ENCODE data around the gene MAGEA10.
"Not testable (repeated sequence)": the region's sequence is repeated elsewhere in the genome, so short reads cannot be mapped to it uniquely, and the experiment has no call there.

The MAGEA10 gene

GRCh38 chrX:152138388-152138784 lies at the start of gene MAGEA10:
Gene MAGEA10 (minus strand): TSS chrX:152138577. CDS start chrX:152135620, 2,957 bp downstream.
- intact Hi-C loops (cut with micrococcal nuclease): no loop called here
- Mint-ChIP-seq H3K27ac (no peak within 1 kb of the TSS), H3K9me3 (no peaks in the 10 kb centered on the region), H3K27me3 (no peaks in the 10 kb centered on the region), H3K4me1 (ENCODE audit: low read depth) (no peaks in the 10 kb centered on the region), H3K4me3 (no peak within 1 kb of the TSS), H3K36me3 (ENCODE audit: low read depth) (no peaks in the 10 kb centered on the region)

GRCh38 chrX:152177497-152178269 lies 39.3 kb upstream of the MAGEA10 start:
- no peak overlapping the region for H3K27ac Mint-ChIP-seq

GRCh38 chrX:152177052-152177451 lies 38.7 kb upstream of the MAGEA10 start:
- H3K27ac Mint-ChIP-seq: no peak overlapping the region
- no peak overlapping the region for H3K4me3 Mint-ChIP-seq
- intact Hi-C loops (cut with micrococcal nuclease): no loop called here
- H3K36me3 Mint-ChIP-seq (ENCODE audit: low read depth): no peaks in the 10 kb centered on the region
- H3K4me1 Mint-ChIP-seq (ENCODE audit: low read depth): no peaks in the 10 kb centered on the region
- no peaks in the 10 kb centered on the region for H3K27me3 Mint-ChIP-seq
- no peaks in the 10 kb centered on the region for H3K9me3 Mint-ChIP-seq

More at GRCh38 chrX:152177497-152178269, 39.3 kb upstream of the MAGEA10 start:
- Mint-ChIP-seq H3K36me3 (ENCODE audit: low read depth) (no peaks in the 10 kb centered on the region), H3K9me3 (no peaks in the 10 kb centered on the region), H3K4me3 (no peak overlapping the region), H3K27me3 (no peaks in the 10 kb centered on the region), H3K4me1 (ENCODE audit: low read depth) (no peaks in the 10 kb centered on the region)
- intact Hi-C loops (cut with micrococcal nuclease): no loop called here

- H3K27ac Mint-ChIP-seq: not testable (repeated sequence)
These were observed 37.5 kb upstream of the MAGEA10 start for GRCh38 chrX:152175892-152176291.

GRCh38 chrX:152173923-152174322 lies 35.5 kb upstream of the MAGEA10 start:
- H3K27ac Mint-ChIP-seq; H3K9me3 Mint-ChIP-seq; intact Hi-C loops (cut with micrococcal nuclease); H3K4me3 Mint-ChIP-seq; H3K4me1 Mint-ChIP-seq (ENCODE audit: low read depth); H3K27me3 Mint-ChIP-seq; H3K36me3 Mint-ChIP-seq (ENCODE audit: low read depth): not testable (repeated sequence)

More at GRCh38 chrX:152175892-152176291, 37.5 kb upstream of the MAGEA10 start:
- H3K27me3 Mint-ChIP-seq; H3K36me3 Mint-ChIP-seq (ENCODE audit: low read depth); H3K4me1 Mint-ChIP-seq (ENCODE audit: low read depth); H3K9me3 Mint-ChIP-seq; H3K4me3 Mint-ChIP-seq; intact Hi-C loops (cut with micrococcal nuclease): not testable (repeated sequence)

GRCh38 chrX:152170621-152171020 lies 32.2 kb upstream of the MAGEA10 start:
- no peaks in the 10 kb centered on the region for H3K4me1 Mint-ChIP-seq (ENCODE audit: low read depth)
- H3K36me3 Mint-ChIP-seq (ENCODE audit: low read depth): no peaks in the 10 kb centered on the region
- intact Hi-C loops (cut with micrococcal nuclease): no loop called here
- H3K4me3 Mint-ChIP-seq: no peak overlapping the region
- peaks cover 11% of the 10 kb centered on the region for H3K9me3 Mint-ChIP-seq
- H3K27me3 Mint-ChIP-seq: no peaks in the 10 kb centered on the region
- no peak overlapping the region for H3K27ac Mint-ChIP-seq

- H3K36me3 Mint-ChIP-seq (ENCODE audit: low read depth): no peaks in the 10 kb centered on the region
- intact Hi-C loops (cut with micrococcal nuclease): no loop called here
- no peak overlapping the region for H3K27ac Mint-ChIP-seq
- H3K27me3 Mint-ChIP-seq: no peaks in the 10 kb centered on the region
- no peak overlapping the region for H3K4me3 Mint-ChIP-seq
- H3K9me3 Mint-ChIP-seq: peaks cover 29% of the 10 kb centered on the region
- H3K4me1 Mint-ChIP-seq (ENCODE audit: low read depth): no peaks in the 10 kb centered on the region
These were observed 26.8 kb upstream of the MAGEA10 start for GRCh38 chrX:152165033-152165743.

GRCh38 chrX:152157042-152157441 lies 18.7 kb upstream of the MAGEA10 start:
- Mint-ChIP-seq H3K36me3 (ENCODE audit: low read depth) (no peaks in the 10 kb centered on the region), H3K27me3 (no peaks in the 10 kb centered on the region)
- intact Hi-C loops (cut with micrococcal nuclease): no loop called here

GRCh38 chrX:152155766-152156310 lies 17.5 kb upstream of the MAGEA10 start:
- H3K27me3 Mint-ChIP-seq: no peaks in the 10 kb centered on the region
- intact Hi-C loops (cut with micrococcal nuclease): no loop called here

More at GRCh38 chrX:152157042-152157441, 18.7 kb upstream of the MAGEA10 start:
- Mint-ChIP-seq H3K4me3 (no peak overlapping the region), H3K4me1 (ENCODE audit: low read depth) (no peaks in the 10 kb centered on the region), H3K9me3 (no peaks in the 10 kb centered on the region), H3K27ac (no peak overlapping the region)

GRCh38 chrX:152154050-152154449 lies 15.7 kb upstream of the MAGEA10 start:
- intact Hi-C loops (cut with micrococcal nuclease): no loop called here
- no peaks in the 10 kb centered on the region for H3K27me3 Mint-ChIP-seq
- no peaks in the 10 kb centered on the region for H3K36me3 Mint-ChIP-seq (ENCODE audit: low read depth)
- H3K4me1 Mint-ChIP-seq (ENCODE audit: low read depth): no peaks in the 10 kb centered on the region
- no peaks in the 10 kb centered on the region for H3K9me3 Mint-ChIP-seq
- no peak overlapping the region for H3K27ac Mint-ChIP-seq
- H3K4me3 Mint-ChIP-seq: no peak overlapping the region

More at GRCh38 chrX:152155766-152156310, 17.5 kb upstream of the MAGEA10 start:
- Mint-ChIP-seq H3K36me3 (ENCODE audit: low read depth) (no peaks in the 10 kb centered on the region), H3K27ac (no peak overlapping the region), H3K4me3 (no peak overlapping the region), H3K4me1 (ENCODE audit: low read depth) (no peaks in the 10 kb centered on the region), H3K9me3 (no peaks in the 10 kb centered on the region)

GRCh38 chrX:152151256-152151655 lies 12.9 kb upstream of the MAGEA10 start:
- no peaks in the 10 kb centered on the region for H3K4me1 Mint-ChIP-seq (ENCODE audit: low read depth)
- no peaks in the 10 kb centered on the region for H3K27me3 Mint-ChIP-seq

GRCh38 chrX:152149648-152150047 lies 11.3 kb upstream of the MAGEA10 start:
- no peaks in the 10 kb centered on the region for H3K36me3 Mint-ChIP-seq (ENCODE audit: low read depth)
- H3K4me1 Mint-ChIP-seq (ENCODE audit: low read depth): no peaks in the 10 kb centered on the region
- no peaks in the 10 kb centered on the region for H3K9me3 Mint-ChIP-seq
- H3K27ac Mint-ChIP-seq: no peak overlapping the region
- intact Hi-C loops (cut with micrococcal nuclease): no loop called here
- no peaks in the 10 kb centered on the region for H3K27me3 Mint-ChIP-seq
- H3K4me3 Mint-ChIP-seq: no peak overlapping the region

More at GRCh38 chrX:152151256-152151655, 12.9 kb upstream of the MAGEA10 start:
- no peaks in the 10 kb centered on the region for H3K9me3 Mint-ChIP-seq
- no peak overlapping the region for H3K27ac Mint-ChIP-seq
- intact Hi-C loops (cut with micrococcal nuclease): no loop called here
- H3K4me3 Mint-ChIP-seq: no peak overlapping the region
- H3K36me3 Mint-ChIP-seq (ENCODE audit: low read depth): no peaks in the 10 kb centered on the region

GRCh38 chrX:152139589-152139988 lies 1.2 kb upstream of the MAGEA10 start:
- no peak overlapping the region for H3K27ac Mint-ChIP-seq
- H3K36me3 Mint-ChIP-seq (ENCODE audit: low read depth): no peaks in the 10 kb centered on the region
- intact Hi-C loops (cut with micrococcal nuclease): no loop called here
- H3K9me3 Mint-ChIP-seq: no peaks in the 10 kb centered on the region
- H3K27me3 Mint-ChIP-seq: no peaks in the 10 kb centered on the region
- H3K4me3 Mint-ChIP-seq: no peak overlapping the region
- no peaks in the 10 kb centered on the region for H3K4me1 Mint-ChIP-seq (ENCODE audit: low read depth)

GRCh38 chrX:152137771-152138387 lies 498 bp downstream of the MAGEA10 start:
- Mint-ChIP-seq H3K4me1 (ENCODE audit: low read depth) (no peaks in the 10 kb centered on the region), H3K36me3 (ENCODE audit: low read depth) (no peaks in the 10 kb centered on the region), H3K9me3 (no peaks in the 10 kb centered on the region), H3K27ac (no peak overlapping the region), H3K27me3 (no peaks in the 10 kb centered on the region), H3K4me3 (no peak overlapping the region)
- intact Hi-C loops (cut with micrococcal nuclease): no loop called here

Data from dendritic cell treated with granulocyte-macrophage colony-stimulating factor and Interleukin-4, amounts not matched to agents 40 ng/mL and 50 ng/mL, for 4 days (primary cell).